Osteocyte (in vitro differentiated cells): ENCODE results near the gene C1QTNF12. TPM values are rescaled to one million over a fixed set of nuclear protein-coding genes. Genes with fewer than 3 reads are reported as not detected.
A peak's percentile ranks its signal among the peaks of the same experiment; 100 is the strongest.

Source experiments
- DNase-seq: peaks from one replicate; pipeline ENCODE4 v3.0.0; 2021; ENCODE audit warnings: mixed read lengths; ENCODE audit not compliant: unreplicated experiment; ENCODE audit errors: extremely low spot score
- H3K27ac Mint-ChIP-seq: one replicate; pipeline ENCODE4 v1.8.0; 2021; ENCODE audit warnings: mild to moderate bottlenecking, mixed read lengths; ENCODE audit not compliant: unreplicated experiment
- H3K27me3 Mint-ChIP-seq: one replicate; pipeline ENCODE4 v1.8.0; 2021; ENCODE audit warnings: mixed read lengths; ENCODE audit not compliant: unreplicated experiment
- H3K36me3 Mint-ChIP-seq: one replicate; pipeline ENCODE4 v1.8.0; 2021; ENCODE audit warnings: mixed read lengths; ENCODE audit not compliant: unreplicated experiment
- H3K4me1 Mint-ChIP-seq: one replicate; pipeline ENCODE4 v1.8.0; 2021; ENCODE audit warnings: mixed read lengths; ENCODE audit not compliant: unreplicated experiment
- H3K4me3 Mint-ChIP-seq: one replicate; pipeline ENCODE4 v1.8.0; 2021; ENCODE audit warnings: mild to moderate bottlenecking, moderate library complexity, mixed read lengths; ENCODE audit not compliant: unreplicated experiment
- H3K9me3 Mint-ChIP-seq: one replicate; pipeline ENCODE4 v1.8.0; 2021; ENCODE audit warnings: mixed read lengths; ENCODE audit not compliant: unreplicated experiment
- CTCF ChIP-seq: fragments of 200-600 bp; sonication (generic); IDR thresholded peaks from 2 replicates; pipeline ENCODE4 v1.5.0; 2021; ENCODE audit warnings: antibody characterized with exemption, mild to moderate bottlenecking, moderate library complexity
- total RNA-seq: library from RNA; stranded (reverse); gene quantifications from 2 replicates; pipeline ENCODE4 v1.2.1, GENCODE V29; 2021

C1QTNF12 gene
- total RNA-seq, 1 donor from 2014 or later, result 3.6 TPM

GRCh38 chr1:1292851-1293250, 46.3 kb upstream of the C1QTNF12 start:
- no peak for TF ChIP-seq CTCF
- Mint-ChIP-seq H3K4me1 (peaks cover 4% of the 10 kb centered on the region), H3K27me3 (no peaks in the 10 kb centered on the region), H3K36me3 (no peaks in the 10 kb centered on the region), H3K27ac (no peak overlapping the region), H3K9me3 (no peaks in the 10 kb centered on the region), H3K4me3 (no peak overlapping the region)
- DNase-seq, result no peak

- no peak for DNase-seq
- Mint-ChIP-seq H3K4me3 (no peak overlapping the region), H3K27me3 (no peaks in the 10 kb centered on the region), H3K9me3 (no peaks in the 10 kb centered on the region), H3K4me1 (peaks cover 4% of the 10 kb centered on the region), H3K36me3 (no peaks in the 10 kb centered on the region), H3K27ac (no peak overlapping the region)
- no peak for TF ChIP-seq CTCF
Measured at GRCh38 chr1:1292442-1292779, 45.9 kb upstream of the C1QTNF12 start.

- TF ChIP-seq CTCF, result peak; percentile 67
- no peaks in the 10 kb centered on the region for H3K36me3 Mint-ChIP-seq
- no peak for DNase-seq
- H3K27me3 Mint-ChIP-seq, result no peaks in the 10 kb centered on the region
- no peaks in the 10 kb centered on the region for H3K9me3 Mint-ChIP-seq
- H3K4me3 Mint-ChIP-seq, result no peak overlapping the region
- H3K4me1 Mint-ChIP-seq, result peaks cover 4% of the 10 kb centered on the region
- H3K27ac Mint-ChIP-seq, result no peak overlapping the region
Measured at GRCh38 chr1:1291548-1292441, 45.3 kb upstream of the C1QTNF12 start.

- Mint-ChIP-seq H3K27ac (no peak overlapping the region), H3K27me3 (no peaks in the 10 kb centered on the region)
Measured at GRCh38 chr1:1291023-1291528, 44.6 kb upstream of the C1QTNF12 start.

More at GRCh38 chr1:1291023-1291528, 44.6 kb upstream of the C1QTNF12 start:
- no peak for DNase-seq
- H3K4me3 Mint-ChIP-seq, result no peak overlapping the region
- no peaks in the 10 kb centered on the region for H3K9me3 Mint-ChIP-seq
- peaks cover 4% of the 10 kb centered on the region for H3K4me1 Mint-ChIP-seq
- no peak for TF ChIP-seq CTCF
- H3K36me3 Mint-ChIP-seq, result no peaks in the 10 kb centered on the region
